H9 (cell line): ENCODE data around the gene ST6GAL2. TPM values are rescaled to one million over a fixed set of nuclear protein-coding genes. Genes with fewer than 3 reads are reported as not detected.

Source experiments
- DNase-seq: peaks from one replicate; pipeline ENCODE4 v3.0.0-alpha.2; 2017
- H2AFZ ChIP-seq: one replicate; pipeline ENCODE4 v1.6.1; 2013; ENCODE audit warnings: mild to moderate bottlenecking, low read length, control low read depth, moderate library complexity
- H2AK5ac ChIP-seq: 2 replicates; pipeline ENCODE4 v1.6.1; 2013; ENCODE audit warnings: low read length, control low read depth, mixed read lengths; ENCODE audit not compliant: insufficient read length
- H2BK120ac ChIP-seq: one replicate; pipeline ENCODE4 v1.6.1; 2013; ENCODE audit warnings: low read depth, mild to moderate bottlenecking, low read length, control low read depth, inconsistent platforms; ENCODE audit not compliant: poor library complexity, severe bottlenecking
- H2BK12ac ChIP-seq: 2 replicates; pipeline ENCODE4 v1.6.1; 2013; ENCODE audit warnings: low read length, control low read depth, mixed read lengths, low read depth; ENCODE audit not compliant: insufficient read length
- H2BK15ac ChIP-seq: 2 replicates; pipeline ENCODE4 v1.6.1; 2013; ENCODE audit warnings: low read depth, low read length, control low read depth
- H2BK20ac ChIP-seq: one replicate; pipeline ENCODE4 v1.6.1; 2013; ENCODE audit warnings: low read depth, mild to moderate bottlenecking, low read length, control low read depth, inconsistent platforms; ENCODE audit not compliant: poor library complexity, severe bottlenecking
- H2BK5ac ChIP-seq: 2 replicates; pipeline ENCODE4 v1.6.1; 2013; ENCODE audit warnings: low read length, control low read depth, mixed read lengths; ENCODE audit not compliant: insufficient read length
- H3K14ac ChIP-seq: 2 replicates; pipeline ENCODE4 v1.6.1; 2013; ENCODE audit warnings: low read length, control low read depth; ENCODE audit not compliant: insufficient read depth
- H3K18ac ChIP-seq: 2 replicates; pipeline ENCODE4 v1.6.1; 2013; ENCODE audit warnings: low read depth, mild to moderate bottlenecking, mixed read lengths, low read length, control low read depth; ENCODE audit not compliant: insufficient read length
- H3K23ac ChIP-seq: 2 replicates; pipeline ENCODE4 v1.6.1; 2013; ENCODE audit warnings: low read length, control low read depth, mixed read lengths, low read depth; ENCODE audit not compliant: insufficient read length
- H3K23me2 ChIP-seq: 2 replicates; pipeline ENCODE4 v1.6.1; 2013; ENCODE audit warnings: low read depth, mild to moderate bottlenecking, mixed read lengths, low read length, control low read depth; ENCODE audit not compliant: insufficient read length, poor library complexity, severe bottlenecking
- H3K27ac ChIP-seq: 2 replicates; pipeline ENCODE4 v1.5.1; 2013; ENCODE audit warnings: low read length, control low read depth, mixed read lengths, low read depth; ENCODE audit not compliant: insufficient read length
- H3K27me3 ChIP-seq: 2 replicates; pipeline ENCODE4 v1.6.1; 2013; ENCODE audit warnings: low read length, control low read depth, inconsistent platforms; ENCODE audit not compliant: insufficient read depth
- H3K4ac ChIP-seq: 2 replicates; pipeline ENCODE4 v1.6.1; 2013; ENCODE audit warnings: low read depth, mild to moderate bottlenecking, control low read depth, inconsistent platforms, low read length, moderate library complexity
- H3K4me1 ChIP-seq: 2 replicates; pipeline ENCODE4 v1.6.1; 2013; ENCODE audit warnings: low read length, control low read depth, inconsistent platforms; ENCODE audit not compliant: insufficient read depth
- H3K4me2 ChIP-seq: 2 replicates; pipeline ENCODE4 v1.6.1; 2013; ENCODE audit warnings: low read length, control low read depth, mixed read lengths; ENCODE audit not compliant: insufficient read length, insufficient read depth
- H3K56ac ChIP-seq: 2 replicates; pipeline ENCODE4 v1.6.1; 2013; ENCODE audit warnings: low read depth, mild to moderate bottlenecking, mixed read lengths, low read length, control low read depth; ENCODE audit not compliant: insufficient read length
- H3K79me1 ChIP-seq: 2 replicates; pipeline ENCODE4 v1.6.1; 2013; ENCODE audit warnings: low read depth, mild to moderate bottlenecking, moderate library complexity, low read length, control low read depth, inconsistent platforms; ENCODE audit not compliant: insufficient read depth, poor library complexity, severe bottlenecking
- H3K79me2 ChIP-seq: 2 replicates; pipeline ENCODE4 v1.6.1; 2013; ENCODE audit warnings: low read length, control low read depth, inconsistent platforms; ENCODE audit not compliant: insufficient read depth
- H3K9ac ChIP-seq: 2 replicates; pipeline ENCODE4 v1.6.1; 2013; ENCODE audit warnings: low read length, control low read depth, mixed read lengths; ENCODE audit not compliant: insufficient read length; ENCODE audit errors: extremely low read depth
- H3K9me3 ChIP-seq: one replicate; pipeline ENCODE4 v1.6.1; 2013; ENCODE audit warnings: low read depth, low read length, inconsistent platforms; ENCODE audit not compliant: control insufficient read depth
- H3T11ph ChIP-seq: one replicate; pipeline ENCODE4 v1.6.1; 2013; ENCODE audit warnings: mild to moderate bottlenecking, low read length, control low read depth, inconsistent platforms
- H4K20me1 ChIP-seq: one replicate; pipeline ENCODE4 v1.6.1; 2013; ENCODE audit not compliant: control insufficient read depth, insufficient read length, insufficient read depth
- H4K5ac ChIP-seq: 2 replicates; pipeline ENCODE4 v1.6.1; 2013; ENCODE audit warnings: low read depth, mild to moderate bottlenecking, mixed read lengths, low read length, control low read depth; ENCODE audit not compliant: insufficient read length
- H4K8ac ChIP-seq: replicated peaks from 2 replicates; pipeline ENCODE4 v1.6.1; 2013; ENCODE audit warnings: low read length, control low read depth, mixed read lengths, low read depth; ENCODE audit not compliant: insufficient read length
- H4K91ac ChIP-seq: 2 replicates; pipeline ENCODE4 v1.6.1; 2013; ENCODE audit warnings: low read depth, mild to moderate bottlenecking, moderate library complexity, mixed read lengths, low read length, control low read depth; ENCODE audit not compliant: insufficient read length
- H3K27ac Mint-ChIP-seq, 3 experiments: 2 replicates in 2 of 3; 3 replicates in 1 of 3; pipeline ENCODE4 v1.8.0; 2020 to 2021; ENCODE audit warnings: mixed read lengths in 3 of 3, mild to moderate bottlenecking in 1 of 3, moderate library complexity in 1 of 3
- H3K27me3 Mint-ChIP-seq: 2 replicates; pipeline ENCODE4 v1.8.0; 2021; ENCODE audit warnings: low read depth, mild to moderate bottlenecking, moderate library complexity, mixed read lengths
- H3K36me3 Mint-ChIP-seq, 3 experiments: 2 replicates in 2 of 3; 3 replicates in 1 of 3; pipeline ENCODE4 v1.8.0; 2020 to 2021; ENCODE audit warnings: low read depth in 3 of 3, mixed read lengths in 3 of 3; ENCODE audit not compliant: insufficient read depth in 1 of 3
- H3K4me1 Mint-ChIP-seq, 2 experiments: 2 replicates each; pipeline ENCODE4 v1.8.0; 2020; ENCODE audit warnings: mixed read lengths in 2 of 2
- H3K4me3 Mint-ChIP-seq, 2 experiments: 2 replicates in 1 of 2; 3 replicates in 1 of 2; pipeline ENCODE4 v1.8.0; 2020 to 2021; ENCODE audit warnings: mild to moderate bottlenecking in 2 of 2, mixed read lengths in 2 of 2, moderate library complexity in 1 of 2
- H3K9me3 Mint-ChIP-seq, 2 experiments: 2 replicates in 1 of 2; 3 replicates in 1 of 2; pipeline ENCODE4 v1.8.0; 2020; ENCODE audit warnings: mild to moderate bottlenecking in 2 of 2, mixed read lengths in 2 of 2, moderate library complexity in 1 of 2
- WGBS: extraction: QIAGEN DNeasy Blood & Tissue Kit; methylation state at CpG from one replicate; pipeline ENCODE4 v1.1.7; 2013; ENCODE audit warnings: missing lambda C conversion rate, low lambda C conversion rate, mixed read lengths; ENCODE audit not compliant: insufficient read length; ENCODE audit errors: extremely low coverage; 5-methylcytosine and 5-hydroxymethylcytosine counted together
- total RNA-seq: library from RNA; stranded (reverse); gene quantifications from 2 replicates; pipeline ENCODE4 v1.2.1, GENCODE V29; 2021
- TF ChIP-seq, protein P1 (sequence below): fragments of 200-600 bp; sonication (generic); conservative IDR thresholded peaks from 3 replicates; pipeline ENCODE4 v1.8.0; 2021; ENCODE audit warnings: antibody characterized with exemption, mild to moderate bottlenecking

ST6GAL2 gene
- total RNA-seq, 1 experiment from 2014 or later = 7.6 TPM

- Mint-ChIP-seq H3K4me3 (no peak overlapping the region), H3K36me3 (peaks cover 6 to 9% (median 8%) of the 10 kb centered on the region in 3 experiments), H3K27me3 (peaks cover 4% of the 10 kb centered on the region), H3K4me1 (peaks cover 17 to 19% of the 10 kb centered on the region in 2 experiments), H3K27ac (no peak overlapping the region), H3K9me3 (no peaks in the 10 kb centered on the region; a peak in 1 of 5 replicates)
- Histone ChIP-seq H3T11ph (no peak overlapping the region), H3K79me1 (no peaks in the 10 kb centered on the region), H2AK5ac (no peak overlapping the region), H3K23ac (no peak overlapping the region), H3K27me3 (no peaks in the 10 kb centered on the region), H4K5ac (no peak overlapping the region), H3K9me3 (no peaks in the 10 kb centered on the region), H3K4me1 (no peaks in the 10 kb centered on the region), H3K23me2 (no peaks in the 10 kb centered on the region), H2AFZ (no peak overlapping the region), H2BK12ac (no peak overlapping the region), H4K20me1 (no peaks in the 10 kb centered on the region), H4K91ac (no peak overlapping the region), H2BK5ac (no peak overlapping the region), H4K8ac (no peak overlapping the region), H2BK120ac (no peak overlapping the region), H3K9ac (no peak overlapping the region), H2BK20ac (no peak overlapping the region), H3K14ac (no peak overlapping the region), H3K56ac (no peak overlapping the region), H2BK15ac (no peak overlapping the region), H3K18ac (no peak overlapping the region), H3K79me2 (no peaks in the 10 kb centered on the region), H3K4ac (no peak overlapping the region), H3K27ac (no peak overlapping the region), H3K4me2 (no peak overlapping the region)
- TF ChIP-seq, protein P1, sequence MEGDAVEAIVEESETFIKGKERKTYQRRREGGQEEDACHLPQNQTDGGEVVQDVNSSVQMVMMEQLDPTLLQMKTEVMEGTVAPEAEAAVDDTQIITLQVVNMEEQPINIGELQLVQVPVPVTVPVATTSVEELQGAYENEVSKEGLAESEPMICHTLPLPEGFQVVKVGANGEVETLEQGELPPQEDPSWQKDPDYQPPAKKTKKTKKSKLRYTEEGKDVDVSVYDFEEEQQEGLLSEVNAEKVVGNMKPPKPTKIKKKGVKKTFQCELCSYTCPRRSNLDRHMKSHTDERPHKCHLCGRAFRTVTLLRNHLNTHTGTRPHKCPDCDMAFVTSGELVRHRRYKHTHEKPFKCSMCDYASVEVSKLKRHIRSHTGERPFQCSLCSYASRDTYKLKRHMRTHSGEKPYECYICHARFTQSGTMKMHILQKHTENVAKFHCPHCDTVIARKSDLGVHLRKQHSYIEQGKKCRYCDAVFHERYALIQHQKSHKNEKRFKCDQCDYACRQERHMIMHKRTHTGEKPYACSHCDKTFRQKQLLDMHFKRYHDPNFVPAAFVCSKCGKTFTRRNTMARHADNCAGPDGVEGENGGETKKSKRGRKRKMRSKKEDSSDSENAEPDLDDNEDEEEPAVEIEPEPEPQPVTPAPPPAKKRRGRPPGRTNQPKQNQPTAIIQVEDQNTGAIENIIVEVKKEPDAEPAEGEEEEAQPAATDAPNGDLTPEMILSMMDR = no peak
- no CpG with 5 or more reads among the region's 4 CpGs for WGBS
- DNase-seq = no peak
These were observed 85.8 kb downstream of the ST6GAL2 start for GRCh38 chr2:106800180-106800579.
